HTR-8/SVneo (cell line): Measurements from ENCODE around the gene CMAS.

Source experiments
- DNase-seq: peaks from one replicate; pipeline ENCODE4 v3.0.0; 2011; ENCODE audit warnings: low spot score, mixed read lengths; ENCODE audit not compliant: insufficient read length
- FAIRE-seq: peaks from 2 replicates; lab custom pipeline; 2011; peaks lifted over from hg19 to GRCh38; lab: Jason Lieb, UNC

The CMAS gene

GRCh38 chr12:22103418-22103817 is 57.4 kb downstream of the CMAS start:
- DNase-seq (no peak), FAIRE-seq (no peak)

GRCh38 chr12:22105542-22105941 is 59.5 kb downstream of the CMAS start:
- no peak for DNase-seq

GRCh38 chr12:22110176-22110575 is 64.2 kb downstream of the CMAS start:
- DNase-seq: no peak
- FAIRE-seq: no peak

More at GRCh38 chr12:22105542-22105941, 59.5 kb downstream of the CMAS start:
- FAIRE-seq: no peak
